ENCODE data around the gene TMEM221.

Gene TMEM221

GRCh38 chr19:17471410-17472125 lies 23.1 kb upstream of the TMEM221 start:
- DNase-seq (ENCODE audit: low spot score): no peak
- TF ChIP-seq, protein P1, sequence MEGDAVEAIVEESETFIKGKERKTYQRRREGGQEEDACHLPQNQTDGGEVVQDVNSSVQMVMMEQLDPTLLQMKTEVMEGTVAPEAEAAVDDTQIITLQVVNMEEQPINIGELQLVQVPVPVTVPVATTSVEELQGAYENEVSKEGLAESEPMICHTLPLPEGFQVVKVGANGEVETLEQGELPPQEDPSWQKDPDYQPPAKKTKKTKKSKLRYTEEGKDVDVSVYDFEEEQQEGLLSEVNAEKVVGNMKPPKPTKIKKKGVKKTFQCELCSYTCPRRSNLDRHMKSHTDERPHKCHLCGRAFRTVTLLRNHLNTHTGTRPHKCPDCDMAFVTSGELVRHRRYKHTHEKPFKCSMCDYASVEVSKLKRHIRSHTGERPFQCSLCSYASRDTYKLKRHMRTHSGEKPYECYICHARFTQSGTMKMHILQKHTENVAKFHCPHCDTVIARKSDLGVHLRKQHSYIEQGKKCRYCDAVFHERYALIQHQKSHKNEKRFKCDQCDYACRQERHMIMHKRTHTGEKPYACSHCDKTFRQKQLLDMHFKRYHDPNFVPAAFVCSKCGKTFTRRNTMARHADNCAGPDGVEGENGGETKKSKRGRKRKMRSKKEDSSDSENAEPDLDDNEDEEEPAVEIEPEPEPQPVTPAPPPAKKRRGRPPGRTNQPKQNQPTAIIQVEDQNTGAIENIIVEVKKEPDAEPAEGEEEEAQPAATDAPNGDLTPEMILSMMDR (IDR thresholded peaks at IDR 0.05; ENCODE audit: extremely low read depth, insufficient read depth, missing control alignments): no peak
- in situ Hi-C loops (cut with MboI; ENCODE audit: low pct_unique_long_range_greater_than_20kb, low sequenced_read_pairs, unreplicated experiment): no loop called here

- in situ Hi-C loops (cut with MboI; ENCODE audit: low pct_unique_long_range_greater_than_20kb, low sequenced_read_pairs, unreplicated experiment): no loop called here
- peak; percentile 93 for DNase-seq (ENCODE audit: low spot score)
- TF ChIP-seq, protein P1 (IDR thresholded peaks at IDR 0.05; ENCODE audit: extremely low read depth, insufficient read depth, missing control alignments): no peak
These were observed 21.8 kb upstream of the TMEM221 start, which contains the start of gene SLC27A1 for GRCh38 chr19:17470068-17470841. SLC27A1 (plus strand) TSS chr19:17470524; CDS start chr19:17470541, 17 bp downstream.

DNA sequence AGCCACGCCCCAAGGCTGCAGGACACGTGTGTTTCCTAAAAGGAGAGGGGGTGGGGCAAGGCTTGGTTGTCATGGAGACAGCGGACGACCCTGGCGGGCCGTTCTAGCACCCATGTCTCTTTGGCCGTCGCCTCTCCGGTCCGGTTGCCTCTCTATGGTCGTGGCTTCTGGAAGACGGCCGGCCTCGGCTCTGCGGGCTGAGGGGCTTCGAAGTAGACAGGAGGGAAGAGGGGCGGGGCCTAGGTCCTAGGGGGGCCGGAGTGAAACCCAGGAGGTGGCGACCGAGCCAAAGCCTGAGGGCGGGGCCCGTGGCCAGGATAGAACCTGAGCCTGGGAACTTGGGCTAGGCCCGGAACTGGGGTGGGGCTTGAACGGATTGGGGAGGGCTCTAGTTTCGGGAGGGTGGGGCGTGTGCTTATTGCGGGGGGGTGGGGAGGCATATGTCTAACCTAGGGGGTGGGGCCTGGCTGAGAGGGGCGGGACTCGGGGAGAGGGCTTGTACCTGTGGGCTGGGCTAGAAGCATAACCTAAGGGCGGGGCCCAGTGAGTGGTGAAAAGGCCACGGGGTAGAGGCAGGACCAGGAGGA lies 21.1 kb upstream of the TMEM221 start:
- DNase-seq (ENCODE audit: low spot score): peak; percentile 88
- TF ChIP-seq, protein P1 (IDR thresholded peaks at IDR 0.05; ENCODE audit: extremely low read depth, insufficient read depth, missing control alignments): no peak
- in situ Hi-C loops (cut with MboI; ENCODE audit: low pct_unique_long_range_greater_than_20kb, low sequenced_read_pairs, unreplicated experiment): no loop called here

GRCh38 chr19:17469092-17469480 lies 20.6 kb upstream of the TMEM221 start:
- TF ChIP-seq, protein P1 (IDR thresholded peaks at IDR 0.05; ENCODE audit: extremely low read depth, insufficient read depth, missing control alignments): no peak
- DNase-seq (ENCODE audit: low spot score): no peak
- in situ Hi-C loops (cut with MboI; ENCODE audit: low pct_unique_long_range_greater_than_20kb, low sequenced_read_pairs, unreplicated experiment): no loop called here

GRCh38 chr19:17468302-17469091 lies 20.0 kb upstream of the TMEM221 start:
- DNase-seq (ENCODE audit: low spot score): no peak
- in situ Hi-C loops (cut with MboI; ENCODE audit: low pct_unique_long_range_greater_than_20kb, low sequenced_read_pairs, unreplicated experiment): no loop called here
- TF ChIP-seq, protein P1 (IDR thresholded peaks at IDR 0.05; ENCODE audit: extremely low read depth, insufficient read depth, missing control alignments): no peak

All from GM13977 (cell line).